Thyroid gland (tissue), 4 donors: ENCODE measurements around the gene EPHB3. TPM values are rescaled to one million over a fixed set of nuclear protein-coding genes. Genes with fewer than 3 reads are reported as not detected.

Experiments used
- DNase-seq, 2 donors: peaks; one replicate each; pipeline ENCODE4 v3.0.0-alpha.2; 2019
- H3K27ac ChIP-seq, 3 donors: fragments of 200-600 bp; sonication (generic); 1 replicate in 2 of 3; 2 replicates in 1 of 3; pipeline ENCODE4 v1.5.1; 2016 to 2019; ENCODE audit warnings: mild to moderate bottlenecking in 1 of 3, moderate library complexity in 1 of 3
- H3K27me3 ChIP-seq: fragments of 200-600 bp; sonication (generic); one replicate; pipeline ENCODE4 v1.5.1; 2019
- H3K36me3 ChIP-seq, 2 donors: fragments of 200-600 bp; sonication (generic); one replicate each; pipeline ENCODE4 v1.5.1; 2016 to 2019
- H3K4me1 ChIP-seq, 2 donors: fragments of 200-600 bp; sonication (generic); one replicate each; pipeline ENCODE4 v1.5.1; 2017 to 2019
- H3K4me3 ChIP-seq, 3 donors: fragments of 200-600 bp; sonication (generic); replicated peaks in 1 of 3; 1 replicate in 2 of 3; 2 replicates in 1 of 3; pipeline ENCODE4 v1.5.1; 2016; ENCODE audit warnings: mild to moderate bottlenecking in 1 of 3
- H3K9me3 ChIP-seq: fragments of 200-600 bp; sonication (generic); one replicate; pipeline ENCODE4 v1.5.1; 2017
- CTCF ChIP-seq, 6 experiments: fragments of 200-600 bp in 3 of 6; fragments of 450-650 bp in 3 of 6; sonication (generic) in 3 of 6; IDR thresholded peaks; one replicate each; pipeline ENCODE4 v1.5.1; 2016 to 2019; ENCODE audit warnings: antibody characterized with exemption in 6 of 6, mild to moderate bottlenecking in 2 of 6, inconsistent platforms in 1 of 6, moderate library complexity in 1 of 6
- POLR2A ChIP-seq, 2 donors: fragments of 450-650 bp; IDR thresholded peaks; one replicate each; pipeline ENCODE4 v1.6.1; 2017; ENCODE audit warnings: antibody characterized with exemption in 2 of 2, mild to moderate bottlenecking in 2 of 2, moderate library complexity in 1 of 2
- WGBS, 2 donors: methylation state at CpG; one replicate each; pipeline ENCODE4 v1.1.5; 2017; 5-methylcytosine and 5-hydroxymethylcytosine counted together
- intact Hi-C: fragments of 100-400 bp; cut with DNase I; formaldehyde crosslinking; loops from one replicate; pipeline ENCODE4 v1.15.1; 2023
- total RNA-seq, 4 donors: library from RNA; depleted of rRNA; stranded (reverse); fragments of >200 nt; gene quantifications; one replicate each; pipeline ENCODE4 v1.2.3, GENCODE V29; 2016

EPHB3 gene
- total RNA-seq, 4 donors from 2014 or later = 0.46 to 2.7 (median 1.1) TPM

GRCh38 chr3:184543843-184544512 lies 17.6 kb upstream of the EPHB3 start:
- intact Hi-C loops = loop anchor here (5.0 to 10.0 kb wide), 2 partner anchors 127 to 169 kb away; partner anchors contain the start of gene THPO
- TF ChIP-seq POLR2A (IDR thresholded peaks at IDR 0.05) (no peak), CTCF (IDR thresholded peaks at IDR 0.05) (peak; percentile 79 to 94 (median 82))
- 9 to 19% methylated on average over 10 to 18 of the region's 18 CpGs for WGBS, 2 donors
- H3K27ac ChIP-seq = no peak overlapping the region
- no peaks in the 10 kb centered on the region for H3K36me3 ChIP-seq
- H3K9me3 ChIP-seq = no peaks in the 10 kb centered on the region
- no peaks in the 10 kb centered on the region for H3K27me3 ChIP-seq
- peak; percentile 71 to 72 for DNase-seq
- peaks cover 0 to 5% of the 10 kb centered on the region in 2 donors for H3K4me1 ChIP-seq
- H3K4me3 ChIP-seq = no peak overlapping the region

- H3K27me3 ChIP-seq = no peaks in the 10 kb centered on the region
- TF ChIP-seq CTCF (IDR thresholded peaks at IDR 0.05) (no peak), POLR2A (IDR thresholded peaks at IDR 0.05) (no peak)
- intact Hi-C loops = loop anchor here (5.0 to 10.0 kb wide), 2 partner anchors 127 to 170 kb away; partner anchors contain the start of gene THPO
Observed at GRCh38 chr3:184544513-184544861, 17.1 kb upstream of the EPHB3 start.

GRCh38 chr3:184545769-184546168 lies 15.8 kb upstream of the EPHB3 start:
- no peak for TF ChIP-seq POLR2A (IDR thresholded peaks at IDR 0.05)
- TF ChIP-seq CTCF (IDR thresholded peaks at IDR 0.05) = no peak

More at GRCh38 chr3:184544513-184544861, 17.1 kb upstream of the EPHB3 start:
- Histone ChIP-seq H3K4me3 (no peak overlapping the region), H3K27ac (no peak overlapping the region), H3K36me3 (no peaks in the 10 kb centered on the region), H3K9me3 (no peaks in the 10 kb centered on the region), H3K4me1 (peaks cover 0 to 5% of the 10 kb centered on the region in 2 donors)
- no peak for DNase-seq

GRCh38 chr3:184546252-184546651 lies 15.3 kb upstream of the EPHB3 start:
- WGBS, 2 donors = 62 to 64% methylated on average over 7 of the region's 7 CpGs
- intact Hi-C loops = loop anchor here (10.0 kb wide), 1 partner anchor 171 kb away; the partner anchor contains the start of gene THPO
- Histone ChIP-seq H3K4me3 (no peak overlapping the region), H3K4me1 (peaks cover 0 to 11% of the 10 kb centered on the region in 2 donors), H3K36me3 (no peaks in the 10 kb centered on the region), H3K9me3 (no peaks in the 10 kb centered on the region), H3K27ac (no peak overlapping the region), H3K27me3 (no peaks in the 10 kb centered on the region)
- no peak for DNase-seq
- TF ChIP-seq CTCF (IDR thresholded peaks at IDR 0.05) = no peak
- TF ChIP-seq POLR2A (IDR thresholded peaks at IDR 0.05) = no peak

More at GRCh38 chr3:184545769-184546168, 15.8 kb upstream of the EPHB3 start:
- Histone ChIP-seq H3K27ac (no peak overlapping the region), H3K36me3 (no peaks in the 10 kb centered on the region), H3K27me3 (no peaks in the 10 kb centered on the region), H3K4me1 (peaks cover 0 to 11% of the 10 kb centered on the region in 2 donors), H3K9me3 (no peaks in the 10 kb centered on the region), H3K4me3 (no peak overlapping the region)
- DNase-seq = no peak
- intact Hi-C loops = loop anchor here (10.0 kb wide), 1 partner anchor 171 kb away; the partner anchor contains the start of gene THPO
- WGBS, 2 donors = 68 to 86% methylated on average over 3 of the region's 3 CpGs
